C4-2B (cell line): ENCODE data around the gene SORBS2.
"Not testable (repeated sequence)": the region's sequence is repeated elsewhere in the genome, so short reads cannot be mapped to it uniquely, and the experiment has no call there.

Experiments
- H3K27ac ChIP-seq: fragments of 450-650 bp; 2 replicates; pipeline ENCODE4 v1.5.1; 2017
- ZFX ChIP-seq: fragments of 450-650 bp; IDR thresholded peaks from 2 replicates; pipeline ENCODE4 v1.6.1; 2017
- TF ChIP-seq, protein P1 (sequence below): fragments of 450-650 bp; conservative IDR thresholded peaks from 2 replicates; pipeline ENCODE4 v1.5.1; 2017; ENCODE audit warnings: mild to moderate bottlenecking

Gene SORBS2

DNA sequence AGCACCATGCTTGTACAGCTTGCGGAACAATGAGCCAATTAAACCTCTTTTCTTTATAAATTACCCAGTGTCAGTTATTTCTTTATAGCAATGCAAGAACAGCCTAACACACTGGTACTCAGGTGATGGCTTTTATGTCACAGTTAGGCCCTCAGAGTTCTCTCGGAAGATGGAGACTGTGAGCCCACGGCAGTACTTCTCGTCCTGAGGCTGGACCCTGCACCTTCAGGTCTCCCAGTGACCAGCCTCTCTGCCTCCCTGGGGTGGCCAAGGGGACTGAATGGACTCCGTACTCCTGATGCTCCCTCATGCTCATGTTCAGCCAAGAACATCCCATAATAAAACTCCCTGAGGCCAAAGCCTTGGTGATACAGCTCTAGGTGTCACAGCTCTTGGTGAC lies 251.7 kb downstream of the SORBS2 start:
- no peak for TF ChIP-seq ZFX
- TF ChIP-seq, protein P1, sequence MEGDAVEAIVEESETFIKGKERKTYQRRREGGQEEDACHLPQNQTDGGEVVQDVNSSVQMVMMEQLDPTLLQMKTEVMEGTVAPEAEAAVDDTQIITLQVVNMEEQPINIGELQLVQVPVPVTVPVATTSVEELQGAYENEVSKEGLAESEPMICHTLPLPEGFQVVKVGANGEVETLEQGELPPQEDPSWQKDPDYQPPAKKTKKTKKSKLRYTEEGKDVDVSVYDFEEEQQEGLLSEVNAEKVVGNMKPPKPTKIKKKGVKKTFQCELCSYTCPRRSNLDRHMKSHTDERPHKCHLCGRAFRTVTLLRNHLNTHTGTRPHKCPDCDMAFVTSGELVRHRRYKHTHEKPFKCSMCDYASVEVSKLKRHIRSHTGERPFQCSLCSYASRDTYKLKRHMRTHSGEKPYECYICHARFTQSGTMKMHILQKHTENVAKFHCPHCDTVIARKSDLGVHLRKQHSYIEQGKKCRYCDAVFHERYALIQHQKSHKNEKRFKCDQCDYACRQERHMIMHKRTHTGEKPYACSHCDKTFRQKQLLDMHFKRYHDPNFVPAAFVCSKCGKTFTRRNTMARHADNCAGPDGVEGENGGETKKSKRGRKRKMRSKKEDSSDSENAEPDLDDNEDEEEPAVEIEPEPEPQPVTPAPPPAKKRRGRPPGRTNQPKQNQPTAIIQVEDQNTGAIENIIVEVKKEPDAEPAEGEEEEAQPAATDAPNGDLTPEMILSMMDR = no peak
- no peak overlapping the region for H3K27ac ChIP-seq

GRCh38 chr4:185559915-185560281 lies 252.1 kb downstream of the SORBS2 start:
- TF ChIP-seq, protein P1 = no peak
- no peak for TF ChIP-seq ZFX
- no peak overlapping the region for H3K27ac ChIP-seq

DNA sequence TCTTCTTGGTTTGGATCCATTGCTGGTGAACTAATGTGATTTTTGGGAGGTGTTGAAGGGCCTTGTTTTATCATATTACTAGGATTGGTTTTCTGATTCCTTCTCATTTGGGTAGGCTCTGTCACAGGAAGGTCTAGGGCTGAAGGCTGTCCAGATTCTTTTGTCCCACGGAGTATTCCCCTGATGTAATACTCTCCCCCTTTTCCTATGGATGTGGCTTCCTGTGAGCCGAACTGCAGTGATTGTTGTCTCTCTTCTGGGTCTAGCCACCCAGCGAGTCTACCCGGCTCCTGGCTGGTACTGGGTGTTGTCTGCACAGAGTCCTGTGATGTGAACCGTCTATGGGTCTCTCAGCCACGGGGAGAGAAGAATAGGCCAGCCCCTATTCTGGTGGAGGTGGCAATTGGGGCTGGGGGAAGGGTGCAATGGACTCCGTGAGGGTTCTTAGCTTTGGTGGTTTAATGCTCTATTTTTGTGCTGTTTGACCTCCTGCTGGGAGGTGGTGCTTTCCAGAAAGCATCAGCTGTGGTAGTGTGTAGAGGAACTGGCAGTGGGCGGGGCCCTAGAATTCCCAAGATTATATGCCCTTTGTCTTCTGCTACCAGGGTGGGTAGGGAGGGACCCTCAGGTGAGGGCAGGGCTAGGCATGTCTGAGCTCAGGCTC lies 252.6 kb downstream of the SORBS2 start:
- H3K27ac ChIP-seq = not testable (repeated sequence)

DNA sequence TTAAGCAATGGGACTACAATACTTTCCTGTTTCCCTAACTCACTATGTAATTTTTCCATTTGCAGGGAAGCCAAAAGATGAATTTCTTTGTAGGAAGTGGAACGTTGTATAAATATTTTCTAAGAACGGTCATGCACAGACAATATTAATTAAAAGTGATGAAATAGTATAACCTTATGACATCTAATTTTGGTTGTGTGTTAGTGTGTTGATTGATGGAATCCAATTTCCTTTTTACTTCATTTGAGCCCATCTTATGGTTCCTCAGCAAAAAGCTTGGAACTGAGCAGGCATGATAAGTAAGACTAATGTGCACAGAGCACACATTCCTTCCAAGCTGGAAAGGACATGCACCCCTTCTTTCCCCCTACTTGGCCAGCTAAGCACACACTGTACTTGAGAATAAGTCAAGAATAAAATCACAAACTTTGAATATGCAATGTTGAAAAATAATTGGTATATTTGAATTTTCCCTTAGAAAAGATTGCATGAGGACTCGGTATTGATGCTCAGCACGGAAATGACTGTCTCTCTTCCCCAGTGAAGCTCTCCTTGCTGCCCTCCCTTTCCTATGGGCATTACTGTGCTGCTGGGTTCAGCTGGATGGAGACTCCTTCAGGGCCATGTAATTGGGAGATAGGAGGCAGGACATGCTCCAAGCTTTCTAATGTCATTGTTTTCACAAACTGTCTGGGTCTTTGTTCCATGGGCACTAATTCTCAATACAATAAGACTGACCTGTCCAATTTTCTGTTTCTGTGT lies 257.4 kb downstream of the SORBS2 start:
- TF ChIP-seq ZFX = no peak
- TF ChIP-seq, protein P1 = no peak

DNA sequence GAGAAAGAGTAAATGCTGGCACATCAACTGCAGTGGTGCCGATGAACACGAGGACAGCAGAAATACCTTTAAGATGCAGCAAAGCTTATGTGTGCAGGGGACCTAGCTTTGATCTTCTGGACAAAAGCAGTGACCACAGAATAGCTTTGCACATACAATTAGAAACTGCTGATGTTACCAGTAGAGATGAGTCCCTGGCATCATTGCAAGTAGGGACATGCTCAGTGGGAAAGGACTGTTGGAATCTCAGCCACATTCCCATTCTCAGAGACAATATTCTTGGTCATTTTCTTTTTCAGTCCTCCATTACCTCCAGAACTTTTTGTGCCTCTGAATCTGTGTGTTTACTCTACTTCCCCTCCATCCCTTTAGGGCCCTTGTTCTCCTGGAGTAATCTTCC lies 259.7 kb downstream of the SORBS2 start:
- H3K27ac ChIP-seq = no peak overlapping the region
- TF ChIP-seq, protein P1 = no peak
- no peak for TF ChIP-seq ZFX

More for the DNA sequence above, 257.4 kb downstream of the SORBS2 start:
- no peak overlapping the region for H3K27ac ChIP-seq

- TF ChIP-seq ZFX = no peak
- TF ChIP-seq, protein P1 = no peak
- H3K27ac ChIP-seq = no peak overlapping the region
These were observed 261.1 kb downstream of the SORBS2 start for GRCh38 chr4:185550933-185551332.

DNA sequence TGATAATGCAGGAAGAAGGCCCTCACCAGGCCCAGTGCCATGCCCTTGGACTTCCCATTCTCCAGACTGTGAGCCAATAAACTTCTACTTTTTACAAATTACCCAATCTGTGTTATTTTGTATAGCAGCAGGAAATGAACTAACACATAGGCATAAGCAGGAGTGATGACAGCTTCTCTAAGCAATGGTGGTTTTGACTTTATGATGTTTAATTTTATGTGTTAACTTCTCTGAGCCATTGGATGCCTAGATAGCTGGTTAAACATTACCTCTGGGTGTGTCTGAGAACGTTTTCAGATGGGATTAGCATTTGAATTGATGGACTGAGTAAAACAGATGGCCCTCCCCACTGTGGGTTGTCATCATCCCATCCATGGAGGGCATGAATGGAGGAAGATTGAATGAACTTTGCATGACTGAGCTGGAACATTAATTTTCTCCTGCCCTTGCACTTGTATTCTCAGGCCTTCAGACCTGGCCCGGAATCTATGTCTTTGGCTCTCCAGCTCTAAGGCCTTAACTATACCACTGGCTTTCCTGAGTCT lies 262.8 kb downstream of the SORBS2 start:
- no peak overlapping the region for H3K27ac ChIP-seq
- TF ChIP-seq, protein P1 = no peak
- no peak for TF ChIP-seq ZFX
